HepG2 (cell line): ENCODE measurements around the gene SLC15A5. TPM values are rescaled to one million over a fixed set of nuclear protein-coding genes. Genes with fewer than 3 reads are reported as not detected.

Source experiments
- ATAC-seq: fragments of 200-7000 bp; cut with Tn5 transposase; 3 replicates; pipeline ENCODE4 v1.9.1; 2020; ENCODE audit warnings: mild to moderate bottlenecking, moderate library complexity
- BruUV-seq: library from RNA; stranded (reverse); fragments of 400-500 nt; replicated peaks from 2 replicates; lab custom pipeline; 2021; lab: Mats Ljungman, UMichigan
- CTCF ChIA-PET: fragments of 300-600 bp; formaldehyde crosslinking; extraction: SDS; loops from one replicate; lab custom pipeline; 2021; ENCODE audit warnings: low total read pairs, inconsistent platforms, low intra/inter-chr PET ratio; lab: Yijun Ruan, JAX
- POLR2A ChIA-PET: fragments of 350-600 bp; sonication (Branson Sonifier 250); formaldehyde crosslinking; loops from one replicate; lab custom pipeline; 2020; ENCODE audit warnings: antibody characterized with exemption, inconsistent platforms; lab: Yijun Ruan, JAX
- DNase-seq: peaks from one replicate; pipeline ENCODE4 v3.0.0-alpha.2; 2015; ENCODE audit warnings: low spot score
- FAIRE-seq: peaks from 3 replicates; lab custom pipeline; 2011; peaks lifted over from hg19 to GRCh38; lab: Jason Lieb, UNC
- H2AFZ ChIP-seq: one replicate; pipeline ENCODE4 v1.6.1; 2011; ENCODE audit warnings: low read length, inconsistent platforms
- H3K27ac ChIP-seq: fragments of 300-600 bp; 3 replicates; pipeline ENCODE4 v1.8.0; 2011; ENCODE audit warnings: mixed run types, mild to moderate bottlenecking, mixed read lengths, low read length, inconsistent platforms; ENCODE audit not compliant: insufficient read depth; ENCODE audit errors: extremely low read length
- H3K27me3 ChIP-seq, 2 experiments: fragments of 200-600 bp in 1 of 2; 2 replicates in 1 of 2; 3 replicates in 1 of 2; pipeline versions ENCODE4 v1.6.0 to v1.8.0; 2011; ENCODE audit warnings: low read length in 2 of 2, mild to moderate bottlenecking in 2 of 2, moderate library complexity in 2 of 2, inconsistent platforms in 1 of 2; ENCODE audit not compliant: insufficient read depth in 2 of 2, control insufficient read depth in 1 of 2
- H3K36me3 ChIP-seq, 2 experiments: fragments of 200-600 bp in 1 of 2; replicated peaks in 1 of 2; 2 replicates in 1 of 2; 3 replicates in 1 of 2; pipeline versions ENCODE4 v1.5.1 to v1.8.0; 2011; ENCODE audit warnings: low read length in 2 of 2, inconsistent platforms in 1 of 2; ENCODE audit not compliant: insufficient read depth in 2 of 2, control insufficient read depth in 1 of 2
- H3K4me1 ChIP-seq: 2 replicates; pipeline ENCODE4 v1.5.1; 2012; ENCODE audit warnings: low read length, inconsistent platforms; ENCODE audit not compliant: insufficient read depth
- H3K4me2 ChIP-seq: 2 replicates; pipeline ENCODE4 v1.6.0; 2011; ENCODE audit warnings: low read depth, low read length, inconsistent platforms
- H3K4me3 ChIP-seq, 3 experiments: fragments of 200-600 bp in 1 of 3; sonication (generic), shearing (Covaris generic) in 1 of 3; replicated peaks in 1 of 3; 2 replicates each; pipeline ENCODE4 v1.5.1; 2011 to 2016; ENCODE audit warnings: low read length in 3 of 3, inconsistent platforms in 2 of 3, low read depth in 2 of 3, mild to moderate bottlenecking in 2 of 3, control low read depth in 1 of 3, mixed read lengths in 1 of 3; ENCODE audit not compliant: insufficient read depth in 1 of 3
- H3K79me2 ChIP-seq: one replicate; pipeline ENCODE4 v1.6.1; 2011; ENCODE audit warnings: low read length, inconsistent platforms; ENCODE audit not compliant: insufficient read depth
- H3K9ac ChIP-seq: 2 replicates; pipeline ENCODE4 v1.6.0; 2011; ENCODE audit warnings: mild to moderate bottlenecking, low read depth, low read length, inconsistent platforms; ENCODE audit not compliant: insufficient read depth
- H3K9me3 ChIP-seq: 2 replicates; pipeline ENCODE4 v1.5.1; 2012; ENCODE audit warnings: mild to moderate bottlenecking, low read length
- H4K20me1 ChIP-seq: 2 replicates; pipeline ENCODE4 v1.6.0; 2011; ENCODE audit warnings: inconsistent platforms, mild to moderate bottlenecking, low read length, moderate library complexity; ENCODE audit not compliant: insufficient read depth
- ATF6 ChIP-seq: sonication (generic); formaldehyde crosslinking; conservative IDR thresholded peaks from 2 replicates; pipeline ENCODE4 v1.4.0; 2020; ENCODE audit warnings: missing genetic modification reagents
- IRF2 ChIP-seq: IDR thresholded peaks from 2 replicates; pipeline ENCODE4 v1.6.1; 2018; ENCODE audit warnings: missing genetic modification reagents, missing compliant biosample characterization
- NKX3-1 ChIP-seq: sonication (generic); formaldehyde crosslinking; IDR thresholded peaks from 2 replicates; pipeline ENCODE4 v1.5.0; 2020; ENCODE audit warnings: missing genetic modification reagents
- RBFOX2 ChIP-seq: fragments of 200-400 bp; formaldehyde crosslinking; IDR thresholded peaks from 2 replicates; pipeline ENCODE4 v1.6.1; 2017; ENCODE audit warnings: low read depth, mild to moderate bottlenecking, low read length
- RFX5 ChIP-seq: IDR thresholded peaks from 2 replicates; pipeline ENCODE4 v1.6.1; 2011; ENCODE audit warnings: low read depth, low read length, improper control_type of control experiment
- SKI ChIP-seq: fragments of 450-650 bp; IDR thresholded peaks from one replicate; pipeline ENCODE4 v1.6.1; 2018; ENCODE audit warnings: mild to moderate bottlenecking; ENCODE audit not compliant: partially characterized antibody
- SMAD3 ChIP-seq: sonication (generic); formaldehyde crosslinking; IDR thresholded peaks from 2 replicates; pipeline ENCODE4 v1.4.0; 2020; ENCODE audit warnings: missing genetic modification reagents
- ZFP36L1 ChIP-seq: sonication (generic); formaldehyde crosslinking; IDR thresholded peaks from 2 replicates; pipeline ENCODE4 v1.8.0; 2022; ENCODE audit warnings: mild to moderate bottlenecking, missing genetic modification reagents, moderate library complexity
- ZNF549 ChIP-seq: sonication (generic); formaldehyde crosslinking; IDR thresholded peaks from 2 replicates; pipeline ENCODE4 v1.5.0; 2020; ENCODE audit warnings: missing genetic modification reagents
- ZNF747 ChIP-seq: sonication (generic); formaldehyde crosslinking; IDR thresholded peaks from 2 replicates; pipeline ENCODE4 v1.8.1; 2023; ENCODE audit warnings: missing genetic modification reagents, mild to moderate bottlenecking, borderline replicate concordance
- ZNF784 ChIP-seq: sonication (generic); formaldehyde crosslinking; IDR thresholded peaks from 2 replicates; pipeline ENCODE4 v1.5.1; 2020; ENCODE audit warnings: missing genetic modification reagents, mild to moderate bottlenecking, borderline replicate concordance
- WGBS: methylation state at CpG from one replicate; pipeline ENCODE4 v1.1.6; 2017; ENCODE audit warnings: low lambda C conversion rate; 5-methylcytosine and 5-hydroxymethylcytosine counted together
- in situ Hi-C: cut with HindIII; loops from 2 replicates; pipeline ENCODE4 v1.10.0; 2017; ENCODE audit warnings: low pct_unique_long_range_greater_than_20kb; ENCODE audit not compliant: extremely low pct_ligation_motif_present
- intact Hi-C: fragments of 100-400 bp; cut with micrococcal nuclease; formaldehyde crosslinking; loops from one replicate; pipeline ENCODE4 v1.10.0; 2022; ENCODE audit not compliant: unreplicated experiment
- polyA plus RNA-seq, 8 experiments: library from polyadenylated mRNA; depleted of rRNA in 3 of 8; stranded (reverse) in 7 of 8; unstranded in 1 of 8; fragments of >200 nt; fragmentation: Illumina TruSeq in 4 of 8; extraction: Trizol in 4 of 8; gene quantifications; 2 replicates each; pipeline versions ENCODE4 v1.2.1 to v1.2.3, GENCODE V29; 2011 to 2016; ENCODE audit warnings: low read depth in 4 of 8, missing spikeins in 1 of 8, mixed read lengths in 1 of 8; ENCODE audit not compliant: insufficient read depth in 1 of 8
- total RNA-seq, 5 experiments: library from RNA; depleted of rRNA; stranded (reverse); fragments of >200 nt; fragmentation: Illumina TruSeq; extraction: Trizol; gene quantifications; 2 replicates each; pipeline ENCODE4 v1.2.3, GENCODE V29; 2016; ENCODE audit warnings: low read depth in 1 of 5

The SLC15A5 gene
- total and polyA plus RNA-seq, 2 of the 13 experiments (the other 11 are each of a cell fraction or from before 2014, with no cell fraction given), result not detected

- Histone ChIP-seq H3K4me2 (no peak overlapping the region), H3K27me3 (no peaks in the 10 kb centered on the region), H3K79me2 (no peaks in the 10 kb centered on the region), H3K9ac (no peak overlapping the region), H3K4me3 (no peak overlapping the region), H2AFZ (no peak overlapping the region), H3K36me3 (no peaks in the 10 kb centered on the region), H3K27ac (no peak overlapping the region), H3K9me3 (no peaks in the 10 kb centered on the region), H4K20me1 (no peaks in the 10 kb centered on the region), H3K4me1 (peaks cover 12% of the 10 kb centered on the region)
- ChIA-PET CTCF (no interaction called here), POLR2A (no interaction called here)
- no peak for DNase-seq
- BruUV-seq, result no TSS peak
- intact Hi-C loops (no loop called here), in situ Hi-C loops (no loop called here)
- TF ChIP-seq ZNF747, result no peak
- WGBS, result 49% methylated on average over 6 of the region's 6 CpGs
- FAIRE-seq, result no peak
- no peak for ATAC-seq
Observed at GRCh38 chr12:16218234-16218633, 59.3 kb downstream of the SLC15A5 start.

- Histone ChIP-seq H3K4me1 (no peaks in the 10 kb centered on the region), H3K36me3 (no peaks in the 10 kb centered on the region), H3K4me3 (no peak overlapping the region), H3K9ac (no peak overlapping the region), H4K20me1 (no peaks in the 10 kb centered on the region), H2AFZ (no peak overlapping the region), H3K27ac (no peak overlapping the region)
- in situ Hi-C loops, result no loop called here
- FAIRE-seq (no peak), DNase-seq (no peak)
- 0% methylated on average over 2 of the region's 2 CpGs for WGBS
- CTCF ChIA-PET, result no interaction called here
- TF ChIP-seq SMAD3 (CRISPR knock-in tag), result no peak
- TF ChIP-seq, all 625 proteins: peak for 0
- intact Hi-C loops, result no loop called here
- no peak overlapping the region for H3K4me2 ChIP-seq
- ATAC-seq, result no peak
- BruUV-seq, result no TSS peak
- POLR2A ChIA-PET, result no interaction called here
- H3K9me3 ChIP-seq, result no peaks in the 10 kb centered on the region
- no peaks in the 10 kb centered on the region for H3K79me2 ChIP-seq
- H3K27me3 ChIP-seq, result no peaks in the 10 kb centered on the region
Observed at GRCh38 chr12:16211731-16212130, 65.8 kb downstream of the SLC15A5 start.

GRCh38 chr12:16198884-16199283 lies 78.6 kb downstream of the SLC15A5 start:
- H3K4me1 ChIP-seq, result no peaks in the 10 kb centered on the region
- H3K27me3 ChIP-seq, result no peaks in the 10 kb centered on the region
- DNase-seq, result no peak
- intact Hi-C loops (loop anchor here (10.0 kb wide), 1 partner anchor 156 kb away; no protein-coding TSS in a partner anchor), in situ Hi-C loops (no loop called here)
- no TSS peak for BruUV-seq
- H3K79me2 ChIP-seq, result no peaks in the 10 kb centered on the region
- no peak overlapping the region for H3K27ac ChIP-seq
- CTCF ChIA-PET, result no interaction called here
- no peak overlapping the region for H3K9ac ChIP-seq
- no peak overlapping the region for H2AFZ ChIP-seq
- no peaks in the 10 kb centered on the region for H4K20me1 ChIP-seq
- WGBS, result 0% methylated on average over 3 of the region's 3 CpGs
- H3K4me3 ChIP-seq, result no peak overlapping the region
- no peaks in the 10 kb centered on the region; the same call in 1 of the 2 replicates for H3K9me3 ChIP-seq
- H3K36me3 ChIP-seq, result no peaks in the 10 kb centered on the region
- H3K4me2 ChIP-seq, result no peak overlapping the region
- POLR2A ChIA-PET, result no interaction called here
- ATAC-seq, result no peak
- FAIRE-seq, result no peak
- TF ChIP-seq IRF2 (no peak), RBFOX2 (no peak), RFX5 (no peak), ZNF784 (CRISPR knock-in tag) (no peak), NKX3-1 (no peak), ZNF549 (CRISPR knock-in tag) (no peak), ATF6 (CRISPR knock-in tag) (no peak), SKI (no peak), ZFP36L1 (no peak)
